Neural crest cell (in vitro differentiated cells): ENCODE data around the gene TNIK. TPM values are rescaled to one million over a fixed set of nuclear protein-coding genes. Genes with fewer than 3 reads are reported as not detected.
"Not testable (repeated sequence)": the region's sequence is repeated elsewhere in the genome, so short reads cannot be mapped to it uniquely, and the experiment has no call there.

ENCODE experiments used
- DNase-seq: peaks from one replicate; pipeline ENCODE4 v3.0.0; 2021; ENCODE audit warnings: low read depth, mixed read lengths, low spot score
- H3K27ac Mint-ChIP-seq: one replicate; pipeline ENCODE4 v1.8.0; 2021; ENCODE audit warnings: mild to moderate bottlenecking, mixed read lengths; ENCODE audit not compliant: unreplicated experiment
- H3K27me3 Mint-ChIP-seq: 2 replicates; pipeline ENCODE4 v1.8.0; 2021; ENCODE audit warnings: low read depth, mild to moderate bottlenecking, mixed read lengths
- H3K36me3 Mint-ChIP-seq: 2 replicates; pipeline ENCODE4 v1.8.0; 2021; ENCODE audit warnings: low read depth, mild to moderate bottlenecking, mixed read lengths
- H3K4me1 Mint-ChIP-seq: 2 replicates; pipeline ENCODE4 v1.8.0; 2021; ENCODE audit warnings: mixed read lengths
- H3K4me3 Mint-ChIP-seq: one replicate; pipeline ENCODE4 v1.8.0; 2021; ENCODE audit warnings: mild to moderate bottlenecking, mixed read lengths
- H3K9me3 Mint-ChIP-seq: 2 replicates; pipeline ENCODE4 v1.8.0; 2021; ENCODE audit warnings: mixed read lengths
- total RNA-seq: library from RNA; stranded (reverse); gene quantifications from 2 replicates; pipeline ENCODE4 v1.2.1, GENCODE V29; 2021
- TF ChIP-seq, protein P1 (sequence below): fragments of 200-600 bp; sonication (generic); conservative IDR thresholded peaks from 2 replicates; pipeline ENCODE4 v1.5.0; 2021; ENCODE audit warnings: antibody characterized with exemption, mild to moderate bottlenecking

The TNIK gene
- total RNA-seq, 1 donor from 2014 or later: 32.3 TPM

DNA sequence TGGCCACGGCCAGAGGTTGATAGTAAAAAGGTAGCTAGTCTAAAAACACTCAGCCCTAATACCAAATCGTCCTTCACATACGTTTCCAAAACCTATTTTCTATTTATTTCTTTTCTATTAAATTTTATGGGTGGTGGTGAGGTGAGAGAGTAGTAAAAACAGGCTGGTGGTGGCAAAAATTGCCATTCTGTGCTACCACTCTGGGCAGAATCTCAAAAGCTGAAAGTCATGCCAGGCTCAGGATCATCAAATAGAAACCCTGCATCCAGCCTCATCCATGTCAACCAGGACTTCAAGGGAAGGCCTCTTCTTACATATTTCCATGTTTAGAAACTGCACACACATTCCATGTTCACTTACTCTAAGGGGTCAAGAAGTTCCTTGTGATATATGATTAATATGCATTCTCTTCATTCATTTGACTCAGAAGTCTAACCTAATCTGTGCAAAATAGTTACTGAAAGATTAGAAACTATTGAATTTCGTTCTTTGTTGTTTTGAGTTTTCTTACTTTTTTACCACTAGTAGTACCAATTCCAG is 153.1 kb downstream of the TNIK start:
- peaks cover 11% of the 10 kb centered on the region for H3K9me3 Mint-ChIP-seq
- peaks cover 3% of the 10 kb centered on the region for H3K36me3 Mint-ChIP-seq
- TF ChIP-seq, protein P1, sequence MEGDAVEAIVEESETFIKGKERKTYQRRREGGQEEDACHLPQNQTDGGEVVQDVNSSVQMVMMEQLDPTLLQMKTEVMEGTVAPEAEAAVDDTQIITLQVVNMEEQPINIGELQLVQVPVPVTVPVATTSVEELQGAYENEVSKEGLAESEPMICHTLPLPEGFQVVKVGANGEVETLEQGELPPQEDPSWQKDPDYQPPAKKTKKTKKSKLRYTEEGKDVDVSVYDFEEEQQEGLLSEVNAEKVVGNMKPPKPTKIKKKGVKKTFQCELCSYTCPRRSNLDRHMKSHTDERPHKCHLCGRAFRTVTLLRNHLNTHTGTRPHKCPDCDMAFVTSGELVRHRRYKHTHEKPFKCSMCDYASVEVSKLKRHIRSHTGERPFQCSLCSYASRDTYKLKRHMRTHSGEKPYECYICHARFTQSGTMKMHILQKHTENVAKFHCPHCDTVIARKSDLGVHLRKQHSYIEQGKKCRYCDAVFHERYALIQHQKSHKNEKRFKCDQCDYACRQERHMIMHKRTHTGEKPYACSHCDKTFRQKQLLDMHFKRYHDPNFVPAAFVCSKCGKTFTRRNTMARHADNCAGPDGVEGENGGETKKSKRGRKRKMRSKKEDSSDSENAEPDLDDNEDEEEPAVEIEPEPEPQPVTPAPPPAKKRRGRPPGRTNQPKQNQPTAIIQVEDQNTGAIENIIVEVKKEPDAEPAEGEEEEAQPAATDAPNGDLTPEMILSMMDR: no peak

DNA sequence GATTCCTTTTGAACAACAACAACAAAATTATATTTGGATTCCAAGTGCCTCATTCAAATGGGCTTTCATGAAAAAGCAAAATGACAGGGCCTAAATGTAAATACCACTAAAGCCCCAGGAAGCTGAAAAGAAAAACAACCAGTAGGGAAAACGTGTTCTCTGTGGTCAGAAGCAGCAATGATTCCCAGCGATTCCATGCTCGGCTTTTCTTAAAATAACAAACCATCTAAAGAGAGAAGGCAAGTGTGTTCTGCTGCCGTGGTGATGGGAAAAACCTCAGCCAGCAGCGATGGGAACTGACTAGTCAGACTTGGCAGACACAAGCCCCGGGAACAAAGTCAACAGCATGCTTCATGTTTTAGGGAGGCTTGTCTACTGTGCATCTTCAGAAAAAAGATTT is 153.6 kb downstream of the TNIK start:
- H3K9me3 Mint-ChIP-seq: peaks cover 11% of the 10 kb centered on the region
- H3K4me3 Mint-ChIP-seq: no peak overlapping the region
- peaks cover 5% of the 10 kb centered on the region for H3K36me3 Mint-ChIP-seq
- TF ChIP-seq, protein P1: no peak
- no peak overlapping the region for H3K27ac Mint-ChIP-seq
- no peaks in the 10 kb centered on the region for H3K27me3 Mint-ChIP-seq
- DNase-seq: no peak
- H3K4me1 Mint-ChIP-seq: peaks cover 7% of the 10 kb centered on the region

More for the DNA sequence above, 153.1 kb downstream of the TNIK start:
- Mint-ChIP-seq H3K27ac (no peak overlapping the region), H3K27me3 (no peaks in the 10 kb centered on the region), H3K4me1 (peaks cover 5% of the 10 kb centered on the region), H3K4me3 (no peak overlapping the region)
- DNase-seq: no peak

DNA sequence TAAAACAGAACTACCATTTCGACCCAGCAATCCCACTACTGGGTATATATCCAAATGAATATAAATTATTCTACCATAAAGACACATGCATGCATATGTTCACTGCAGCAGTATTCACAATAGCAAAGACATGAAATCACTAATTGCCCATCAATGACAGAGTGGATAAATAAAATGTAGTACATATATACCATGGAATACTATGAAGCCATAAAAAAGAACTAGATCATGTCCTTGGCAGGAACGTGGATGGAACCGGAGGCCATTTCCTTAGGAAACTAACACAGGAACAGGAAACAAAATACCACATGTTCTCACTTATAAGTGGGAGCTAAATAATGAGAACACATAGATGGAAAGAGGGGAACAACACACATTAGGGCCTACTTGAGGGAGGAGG is 154.4 kb downstream of the TNIK start:
- H3K36me3 Mint-ChIP-seq, H3K27ac Mint-ChIP-seq, H3K4me3 Mint-ChIP-seq, H3K4me1 Mint-ChIP-seq, DNase-seq, H3K27me3 Mint-ChIP-seq: not testable (repeated sequence)
- peaks cover 11% of the 10 kb centered on the region for H3K9me3 Mint-ChIP-seq

DNA sequence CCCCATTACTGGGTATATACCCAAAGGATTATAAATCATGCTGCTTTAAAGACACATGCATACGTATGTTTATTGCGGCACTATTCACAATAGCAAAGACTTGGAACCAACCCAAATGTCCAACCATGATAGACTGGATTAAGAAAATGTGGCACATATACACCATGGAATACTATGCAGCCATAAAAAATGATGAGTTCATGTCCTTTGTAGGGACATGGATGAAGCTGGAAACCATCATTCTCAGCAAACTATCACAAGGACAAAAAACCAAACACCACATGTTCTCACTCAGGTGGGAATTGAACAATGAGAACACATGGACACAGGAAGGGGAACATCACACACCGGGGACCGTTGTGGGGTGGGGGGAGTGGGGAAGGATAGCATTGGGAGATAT is 155.7 kb downstream of the TNIK start:
- H3K9me3 Mint-ChIP-seq: peaks cover 11% of the 10 kb centered on the region
- H3K27me3 Mint-ChIP-seq, H3K4me3 Mint-ChIP-seq, DNase-seq, H3K27ac Mint-ChIP-seq, H3K4me1 Mint-ChIP-seq, H3K36me3 Mint-ChIP-seq: not testable (repeated sequence)

DNA sequence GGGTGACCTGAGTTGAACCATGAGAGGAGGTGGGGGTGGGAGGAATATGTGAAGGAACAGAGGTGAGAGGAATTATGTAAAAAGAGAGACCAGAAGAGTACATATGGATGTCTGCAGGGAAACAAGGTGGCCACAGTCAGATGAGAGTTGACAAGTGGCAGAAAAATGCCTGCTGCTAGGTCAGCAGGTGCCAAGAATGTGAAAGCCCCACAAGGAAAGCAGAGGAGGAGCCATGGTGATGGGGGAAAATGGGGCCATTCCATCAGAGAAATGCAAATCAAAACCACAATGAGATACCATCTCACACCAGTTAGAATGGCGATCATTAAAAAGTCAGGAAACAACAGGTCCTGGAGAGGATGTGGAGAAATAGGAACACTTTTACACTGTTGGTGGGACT is 156.2 kb downstream of the TNIK start:
- not testable (repeated sequence) for H3K4me1 Mint-ChIP-seq, H3K4me3 Mint-ChIP-seq, DNase-seq, H3K27me3 Mint-ChIP-seq, H3K36me3 Mint-ChIP-seq, H3K27ac Mint-ChIP-seq
- H3K9me3 Mint-ChIP-seq: peaks cover 11% of the 10 kb centered on the region

DNA sequence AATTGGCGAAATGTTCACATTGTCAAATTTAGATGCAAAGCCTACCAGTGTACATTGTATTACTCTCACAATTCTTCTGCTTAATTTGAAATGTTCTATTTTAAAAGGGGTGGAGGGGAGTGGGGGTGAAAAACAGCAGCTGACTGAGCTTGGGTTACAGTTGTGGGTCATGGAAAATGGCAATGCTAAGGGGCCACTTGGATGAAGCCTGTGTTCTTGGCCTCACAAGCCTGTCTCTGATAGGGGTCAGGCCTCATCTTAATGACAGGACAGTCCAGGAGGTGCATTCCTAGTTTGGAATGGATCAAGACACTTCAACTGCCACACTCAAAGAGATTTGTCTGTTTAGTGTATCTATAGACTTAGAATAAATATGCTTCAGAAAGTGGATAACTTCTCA is 158.2 kb downstream of the TNIK start:
- Mint-ChIP-seq H3K27ac (no peak overlapping the region), H3K4me1 (peaks cover 8% of the 10 kb centered on the region), H3K9me3 (peaks cover 7% of the 10 kb centered on the region), H3K27me3 (no peaks in the 10 kb centered on the region), H3K36me3 (peaks cover 6% of the 10 kb centered on the region), H3K4me3 (no peak overlapping the region)
- DNase-seq: no peak
- TF ChIP-seq, protein P1: no peak

DNA sequence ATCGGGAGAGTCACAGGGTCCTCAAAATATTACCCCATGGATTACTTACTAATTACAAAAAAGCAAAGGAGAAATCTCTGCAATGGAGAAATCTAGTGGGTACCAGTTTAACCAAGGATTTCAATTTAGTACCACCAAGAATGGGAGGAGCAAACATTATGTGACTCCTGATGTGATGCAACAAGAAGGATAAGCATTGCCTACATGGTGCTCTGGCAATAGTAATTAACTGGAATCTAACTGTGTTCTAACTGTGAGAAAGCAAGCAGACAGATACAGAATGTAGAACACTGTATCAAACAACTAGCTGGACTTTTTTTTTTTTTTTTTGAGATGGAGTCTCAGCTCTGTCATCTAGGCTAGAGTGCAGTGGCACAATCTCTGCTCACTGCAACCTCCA is 159.2 kb downstream of the TNIK start:
- Mint-ChIP-seq H3K27me3 (no peaks in the 10 kb centered on the region), H3K27ac (no peak overlapping the region), H3K4me3 (no peak overlapping the region), H3K4me1 (peaks cover 3% of the 10 kb centered on the region), H3K36me3 (peaks cover 6% of the 10 kb centered on the region), H3K9me3 (peaks cover 7% of the 10 kb centered on the region)
- DNase-seq: no peak
- TF ChIP-seq, protein P1: no peak
